PC-3 (cell line): ENCODE data around the gene MSGN1. TPM values are rescaled to one million over a fixed set of nuclear protein-coding genes. Genes with fewer than 3 reads are reported as not detected.

Experiments
- ATAC-seq: fragments of 200-7000 bp; cut with Tn5 transposase; 2 replicates; pipeline ENCODE4 v1.9.1; 2020; ENCODE audit warnings: mild to moderate bottlenecking, moderate library complexity
- BruUV-seq: library from RNA; stranded (reverse); fragments of 400-500 nt; replicated peaks from 2 replicates; lab custom pipeline; 2021; lab: Mats Ljungman, UMichigan
- CTCF ChIA-PET: fragments of 300-600 bp; sonication (Branson Sonifier 250); formaldehyde crosslinking; loops from one replicate; lab custom pipeline; 2022; ENCODE audit warnings: antibody characterized with exemption; lab: Charles Lee
- POLR2A ChIA-PET: fragments of 300-600 bp; sonication (Branson Sonifier 250); formaldehyde crosslinking; loops from one replicate; lab custom pipeline; 2022; ENCODE audit warnings: antibody characterized with exemption; ENCODE audit not compliant: unreplicated experiment; lab: Charles Lee
- DNase-seq: peaks from one replicate; pipeline ENCODE4 v3.0.0-alpha.2; 2015
- H2AFZ ChIP-seq: fragments of 300-600 bp; sonication (generic); 2 replicates; pipeline ENCODE4 v1.6.0; 2016; ENCODE audit warnings: antibody characterized with exemption, low read length
- H3F3A ChIP-seq: fragments of 300-600 bp; sonication (generic); one replicate; pipeline ENCODE4 v1.6.0; 2017; ENCODE audit warnings: antibody characterized with exemption, low read length, control low read depth, mild to moderate bottlenecking; ENCODE audit not compliant: unreplicated experiment
- H3K27ac ChIP-seq: fragments of 300-600 bp; sonication (generic); 2 replicates; pipeline ENCODE4 v1.5.1; 2016; ENCODE audit warnings: mild to moderate bottlenecking, low read length
- H3K27me3 ChIP-seq: fragments of 300-600 bp; sonication (generic); 2 replicates; pipeline ENCODE4 v1.6.1; 2016; ENCODE audit warnings: low read length, mixed read lengths
- H3K36me3 ChIP-seq: fragments of 300-600 bp; sonication (generic); 2 replicates; pipeline ENCODE4 v1.6.1; 2016; ENCODE audit warnings: low read depth, mixed run types, low read length, mixed read lengths
- H3K4me1 ChIP-seq: fragments of 300-600 bp; sonication (generic); 2 replicates; pipeline ENCODE4 v1.5.1; 2016; ENCODE audit warnings: low read length; ENCODE audit not compliant: insufficient read depth
- H3K4me2 ChIP-seq: fragments of 300-600 bp; sonication (generic); 2 replicates; pipeline ENCODE4 v1.6.0; 2016; ENCODE audit warnings: low read length
- H3K4me3 ChIP-seq: fragments of 300-600 bp; sonication (generic); 2 replicates; pipeline ENCODE4 v1.5.1; 2016; ENCODE audit warnings: mild to moderate bottlenecking, low read length, mixed read lengths
- H3K79me2 ChIP-seq: fragments of 300-600 bp; sonication (generic); 2 replicates; pipeline ENCODE4 v1.6.1; 2017; ENCODE audit warnings: low read length, mixed read lengths
- H3K9ac ChIP-seq: fragments of 300-600 bp; sonication (generic); 2 replicates; pipeline ENCODE4 v1.6.0; 2016; ENCODE audit warnings: mild to moderate bottlenecking, low read length
- H3K9me2 ChIP-seq: fragments of 300-600 bp; sonication (generic); replicated peaks from 2 replicates; pipeline ENCODE4 v1.6.1; 2016; ENCODE audit warnings: mixed run types, low read length, mixed read lengths
- H3K9me3 ChIP-seq: fragments of 300-600 bp; sonication (generic); 2 replicates; pipeline ENCODE4 v1.6.1; 2016; ENCODE audit warnings: low read length, mixed read lengths
- H4K20me1 ChIP-seq: fragments of 300-600 bp; sonication (generic); 2 replicates; pipeline ENCODE4 v1.6.1; 2016; ENCODE audit warnings: low read length, mixed read lengths
- EZH2 ChIP-seq: fragments of 300-600 bp; sonication (generic); IDR thresholded peaks from one replicate; pipeline ENCODE4 v1.6.1; 2017; ENCODE audit warnings: antibody characterized with exemption, mild to moderate bottlenecking, low read length; ENCODE audit not compliant: unreplicated experiment
- EZH2phosphoT487 ChIP-seq: fragments of 300-600 bp; sonication (generic); IDR thresholded peaks from 2 replicates; pipeline ENCODE4 v1.6.1; 2018; ENCODE audit warnings: mild to moderate bottlenecking, antibody characterized with exemption, low read length, borderline replicate concordance
- intact Hi-C: fragments of 100-400 bp; cut with micrococcal nuclease; formaldehyde crosslinking; loops from 2 replicates; pipeline ENCODE4 v1.9.0; 2023
- total RNA-seq: library from RNA; depleted of rRNA; stranded (reverse); fragments of >200 nt; gene quantifications from 2 replicates; pipeline ENCODE4 v1.2.3, GENCODE V29; 2014
- TF ChIP-seq, protein P1 (sequence below): fragments of 300-600 bp; sonication (generic); conservative IDR thresholded peaks from 2 replicates; pipeline ENCODE4 v1.5.1; 2017; ENCODE audit warnings: antibody characterized with exemption, low read depth, mild to moderate bottlenecking, low read length

Gene MSGN1
- total RNA-seq, 1 experiment from 2014 or later, result not detected

DNA sequence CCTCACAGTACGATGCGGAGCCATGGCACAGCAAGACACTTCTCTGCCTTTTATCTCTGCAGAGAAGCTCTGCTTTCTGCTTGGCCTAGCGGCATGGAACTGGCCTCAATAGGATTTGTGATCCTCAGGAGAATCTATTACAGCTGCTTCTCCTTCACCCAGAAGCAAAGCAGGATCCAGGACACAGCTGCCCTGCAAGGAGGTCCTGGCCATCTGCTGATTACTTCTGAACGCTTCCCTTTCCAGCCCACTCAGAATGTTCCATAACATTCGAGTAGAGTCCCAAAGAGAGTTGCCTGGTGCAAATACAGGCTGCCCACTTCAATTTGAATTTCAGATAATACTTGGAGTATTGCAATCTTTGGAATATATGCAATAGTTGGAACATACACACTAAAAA, 33.0 kb downstream of the MSGN1 start:
- peaks cover 5% of the 10 kb centered on the region; the same call in 1 of the 2 replicates for H3K27me3 ChIP-seq
- H3F3A ChIP-seq, result no peaks in the 10 kb centered on the region
- H3K36me3 ChIP-seq, result no peaks in the 10 kb centered on the region
- POLR2A ChIA-PET, result no interaction called here
- H3K4me3 ChIP-seq, result no peak overlapping the region
- ATAC-seq, result no peak
- no peaks in the 10 kb centered on the region for H3K9me2 ChIP-seq
- no peak for TF ChIP-seq EZH2phosphoT487
- TF ChIP-seq, protein P1, sequence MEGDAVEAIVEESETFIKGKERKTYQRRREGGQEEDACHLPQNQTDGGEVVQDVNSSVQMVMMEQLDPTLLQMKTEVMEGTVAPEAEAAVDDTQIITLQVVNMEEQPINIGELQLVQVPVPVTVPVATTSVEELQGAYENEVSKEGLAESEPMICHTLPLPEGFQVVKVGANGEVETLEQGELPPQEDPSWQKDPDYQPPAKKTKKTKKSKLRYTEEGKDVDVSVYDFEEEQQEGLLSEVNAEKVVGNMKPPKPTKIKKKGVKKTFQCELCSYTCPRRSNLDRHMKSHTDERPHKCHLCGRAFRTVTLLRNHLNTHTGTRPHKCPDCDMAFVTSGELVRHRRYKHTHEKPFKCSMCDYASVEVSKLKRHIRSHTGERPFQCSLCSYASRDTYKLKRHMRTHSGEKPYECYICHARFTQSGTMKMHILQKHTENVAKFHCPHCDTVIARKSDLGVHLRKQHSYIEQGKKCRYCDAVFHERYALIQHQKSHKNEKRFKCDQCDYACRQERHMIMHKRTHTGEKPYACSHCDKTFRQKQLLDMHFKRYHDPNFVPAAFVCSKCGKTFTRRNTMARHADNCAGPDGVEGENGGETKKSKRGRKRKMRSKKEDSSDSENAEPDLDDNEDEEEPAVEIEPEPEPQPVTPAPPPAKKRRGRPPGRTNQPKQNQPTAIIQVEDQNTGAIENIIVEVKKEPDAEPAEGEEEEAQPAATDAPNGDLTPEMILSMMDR, result no peak
- no peak for TF ChIP-seq EZH2
- no peaks in the 10 kb centered on the region for H4K20me1 ChIP-seq
- no TSS peak for BruUV-seq
- H3K27ac ChIP-seq, result no peak overlapping the region
- no peaks in the 10 kb centered on the region for H3K79me2 ChIP-seq
- CTCF ChIA-PET, result no interaction called here
- no peak for DNase-seq
- H2AFZ ChIP-seq, result no peak overlapping the region
- no peaks in the 10 kb centered on the region for H3K4me1 ChIP-seq
- intact Hi-C loops, result no loop called here
- H3K9me3 ChIP-seq, result no peaks in the 10 kb centered on the region
- no peak overlapping the region for H3K9ac ChIP-seq
- H3K4me2 ChIP-seq, result no peak overlapping the region

DNA sequence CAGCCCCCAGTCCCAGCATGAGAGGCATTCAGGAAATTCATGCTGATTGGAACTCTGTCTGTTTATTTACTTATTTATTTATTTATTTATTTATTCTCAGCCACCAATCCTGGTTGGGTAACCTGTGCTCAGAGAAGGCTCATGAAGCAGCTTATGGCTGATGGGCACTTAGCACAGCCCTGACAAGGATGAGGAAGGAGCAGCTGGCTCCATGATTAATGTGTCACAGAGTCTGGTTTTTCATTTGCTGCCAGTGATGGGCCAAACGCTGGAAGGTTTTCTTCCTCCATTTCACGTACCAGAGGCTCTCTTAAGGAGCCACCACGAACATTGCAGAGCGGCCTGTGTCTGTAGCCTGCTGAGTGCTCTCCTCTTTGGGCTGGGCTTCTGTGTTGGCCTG, 33.9 kb downstream of the MSGN1 start:
- Histone ChIP-seq H3K9me3 (no peaks in the 10 kb centered on the region), H3K4me3 (no peak overlapping the region), H3K27me3 (no peaks in the 10 kb centered on the region; the same call in 1 of the 2 replicates), H3K27ac (no peak overlapping the region), H3F3A (no peaks in the 10 kb centered on the region), H3K36me3 (no peaks in the 10 kb centered on the region), H2AFZ (no peak overlapping the region), H3K4me1 (no peaks in the 10 kb centered on the region), H3K9me2 (no peaks in the 10 kb centered on the region), H3K4me2 (no peak overlapping the region), H4K20me1 (no peaks in the 10 kb centered on the region), H3K79me2 (no peaks in the 10 kb centered on the region), H3K9ac (no peak overlapping the region)
- ATAC-seq, result no peak
- intact Hi-C loops, result loop anchor here (5.0 kb wide), 1 partner anchor 297 kb away; no protein-coding TSS in a partner anchor
- BruUV-seq, result no TSS peak
- POLR2A ChIA-PET, result no interaction called here
- CTCF ChIA-PET, result no interaction called here
- TF ChIP-seq, protein P1, result no peak
- TF ChIP-seq EZH2 (no peak), EZH2phosphoT487 (no peak)
- no peak for DNase-seq

DNA sequence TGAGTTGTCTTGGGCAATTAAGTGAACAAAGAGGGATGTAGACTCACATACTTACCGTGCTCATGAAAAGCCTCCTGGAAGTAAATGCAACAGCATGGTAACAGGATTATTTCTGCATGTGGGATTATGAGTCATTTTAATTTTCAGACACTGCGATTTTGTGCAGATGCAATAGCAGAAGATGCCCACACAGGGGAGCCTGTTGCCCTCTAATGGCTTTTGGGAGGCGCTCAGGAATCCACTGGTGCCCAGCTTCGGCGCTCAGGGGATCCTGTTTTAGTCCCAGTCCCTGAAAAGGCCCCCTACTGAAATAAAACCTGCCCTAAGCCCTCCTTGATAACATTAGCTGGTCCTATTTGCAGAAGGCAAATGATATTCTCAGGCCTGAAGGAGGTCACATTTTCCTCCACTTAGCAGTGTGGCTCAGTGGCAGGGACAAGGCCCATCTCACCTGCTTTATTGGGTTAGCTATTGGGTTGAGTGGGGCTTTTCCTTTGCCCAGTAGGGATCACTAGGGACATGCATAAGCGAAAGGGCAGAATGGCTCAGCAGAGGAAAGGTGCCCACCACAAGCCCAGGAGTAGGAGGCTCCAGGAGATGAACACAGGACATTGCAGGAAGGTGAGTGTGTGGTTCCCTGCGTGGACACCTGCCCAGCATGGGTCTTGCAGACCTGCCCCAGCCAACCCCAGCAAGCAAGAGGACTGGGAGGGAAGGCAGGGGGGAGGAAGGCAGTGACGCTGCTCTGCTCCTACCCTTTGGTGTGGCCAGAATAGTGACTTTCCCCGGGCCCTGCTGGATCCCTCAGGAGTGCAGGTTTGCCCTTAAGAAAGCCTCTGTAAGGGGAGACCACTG, 35.7 kb downstream of the MSGN1 start:
- no peak overlapping the region for H3K9ac ChIP-seq
- no peak for TF ChIP-seq EZH2
- TF ChIP-seq EZH2phosphoT487, result no peak
- TF ChIP-seq, protein P1, result peak; percentile 92
- no peaks in the 10 kb centered on the region for H3K36me3 ChIP-seq
- H3K79me2 ChIP-seq, result no peaks in the 10 kb centered on the region
- no peaks in the 10 kb centered on the region for H4K20me1 ChIP-seq
- BruUV-seq, result no TSS peak
- H2AFZ ChIP-seq, result no peak overlapping the region
- no peak overlapping the region for H3K27ac ChIP-seq
- CTCF ChIA-PET, result no interaction called here
- ATAC-seq (peak; percentile 88), DNase-seq (peak; percentile 79)
- intact Hi-C loops, result loop anchor here (1.0 to 5.0 kb wide), 3 partner anchors 295 to 526 kb away; no protein-coding TSS in a partner anchor
- no peak overlapping the region for H3K4me3 ChIP-seq
- no peaks in the 10 kb centered on the region for H3K9me3 ChIP-seq
- no peaks in the 10 kb centered on the region for H3K4me1 ChIP-seq
- POLR2A ChIA-PET, result no interaction called here
- peaks cover 3% of the 10 kb centered on the region; the same call in 1 of the 2 replicates for H3K27me3 ChIP-seq
- no peak overlapping the region for H3K4me2 ChIP-seq
- H3F3A ChIP-seq, result no peaks in the 10 kb centered on the region
- no peaks in the 10 kb centered on the region for H3K9me2 ChIP-seq
